Prostate gland (tissue), 2 donors: ENCODE measurements around the gene UBE2O. TPM values are rescaled to one million over a fixed set of nuclear protein-coding genes. Genes with fewer than 3 reads are reported as not detected.

ENCODE experiments used
- DNase-seq: peaks from one replicate; pipeline ENCODE4 v3.0.0-alpha.2; 2019; ENCODE audit warnings: low spot score
- H3K27ac ChIP-seq, 2 donors: fragments of 200-600 bp; sonication (generic); 2 replicates each; pipeline ENCODE4 v1.5.1; 2017 to 2019
- H3K27me3 ChIP-seq: fragments of 200-600 bp; sonication (generic); replicated peaks from 2 replicates; pipeline ENCODE4 v1.5.1; 2019; ENCODE audit not compliant: insufficient read depth
- H3K36me3 ChIP-seq, 2 donors: fragments of 200-600 bp; sonication (generic); 1 replicate in 1 of 2; 2 replicates in 1 of 2; pipeline versions ENCODE4 v1.5.1 to v1.8.1; 2017 to 2019
- H3K4me1 ChIP-seq: fragments of 200-600 bp; sonication (generic); replicated peaks from 2 replicates; pipeline ENCODE4 v1.5.1; 2019
- H3K4me3 ChIP-seq, 2 donors: fragments of 200-600 bp; sonication (generic); 2 replicates each; pipeline ENCODE4 v1.5.1; 2017 to 2019
- H3K9me3 ChIP-seq: fragments of 200-600 bp; sonication (generic); 2 replicates; pipeline ENCODE4 v1.5.1; 2017
- POLR2A ChIP-seq: fragments of 450-650 bp; IDR thresholded peaks from one replicate; pipeline ENCODE4 v1.6.1; 2016; ENCODE audit warnings: antibody characterized with exemption, mild to moderate bottlenecking
- POLR2AphosphoS5 ChIP-seq: sonication (generic); formaldehyde crosslinking; IDR thresholded peaks from one replicate; pipeline ENCODE4 v1.6.1; 2017; ENCODE audit warnings: antibody characterized with exemption
- WGBS: methylation state at CpG from one replicate; pipeline ENCODE4 v1.1.5; 2018; 5-methylcytosine and 5-hydroxymethylcytosine counted together
- intact Hi-C: fragments of 100-400 bp; cut with DNase I; formaldehyde crosslinking; loops from one replicate; pipeline ENCODE4 v1.14.2; 2022
- total RNA-seq, 2 donors: library from RNA; depleted of rRNA; stranded (reverse); fragments of >200 nt; gene quantifications; one replicate each; pipeline ENCODE4 v1.1.0, GENCODE V29; 2016
- TF ChIP-seq, protein P1 (sequence below), 4 experiments: fragments of 200-600 bp in 2 of 4; fragments of 450-650 bp in 2 of 4; sonication (generic) in 2 of 4; IDR thresholded peaks; 1 replicate in 3 of 4; 2 replicates in 1 of 4; pipeline ENCODE4 v1.5.1; 2016 to 2019; ENCODE audit warnings: antibody characterized with exemption in 4 of 4, mild to moderate bottlenecking in 2 of 4, moderate library complexity in 2 of 4

The UBE2O gene
- total RNA-seq, 2 donors from 2014 or later: 19.9 to 39.8 TPM

- DNase-seq: no peak
- H3K4me1 ChIP-seq: no peaks in the 10 kb centered on the region
- H3K36me3 ChIP-seq: no peaks in the 10 kb centered on the region
- H3K4me3 ChIP-seq: no peak overlapping the region
- TF ChIP-seq POLR2AphosphoS5: no peak
- TF ChIP-seq POLR2A: no peak
- TF ChIP-seq, protein P1, sequence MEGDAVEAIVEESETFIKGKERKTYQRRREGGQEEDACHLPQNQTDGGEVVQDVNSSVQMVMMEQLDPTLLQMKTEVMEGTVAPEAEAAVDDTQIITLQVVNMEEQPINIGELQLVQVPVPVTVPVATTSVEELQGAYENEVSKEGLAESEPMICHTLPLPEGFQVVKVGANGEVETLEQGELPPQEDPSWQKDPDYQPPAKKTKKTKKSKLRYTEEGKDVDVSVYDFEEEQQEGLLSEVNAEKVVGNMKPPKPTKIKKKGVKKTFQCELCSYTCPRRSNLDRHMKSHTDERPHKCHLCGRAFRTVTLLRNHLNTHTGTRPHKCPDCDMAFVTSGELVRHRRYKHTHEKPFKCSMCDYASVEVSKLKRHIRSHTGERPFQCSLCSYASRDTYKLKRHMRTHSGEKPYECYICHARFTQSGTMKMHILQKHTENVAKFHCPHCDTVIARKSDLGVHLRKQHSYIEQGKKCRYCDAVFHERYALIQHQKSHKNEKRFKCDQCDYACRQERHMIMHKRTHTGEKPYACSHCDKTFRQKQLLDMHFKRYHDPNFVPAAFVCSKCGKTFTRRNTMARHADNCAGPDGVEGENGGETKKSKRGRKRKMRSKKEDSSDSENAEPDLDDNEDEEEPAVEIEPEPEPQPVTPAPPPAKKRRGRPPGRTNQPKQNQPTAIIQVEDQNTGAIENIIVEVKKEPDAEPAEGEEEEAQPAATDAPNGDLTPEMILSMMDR (IDR thresholded peaks at IDR 0.05): no peak
- no peaks in the 10 kb centered on the region for H3K9me3 ChIP-seq
- intact Hi-C loops: no loop called here
- H3K27me3 ChIP-seq: no peaks in the 10 kb centered on the region
- H3K27ac ChIP-seq: no peak overlapping the region
- 98% methylated on average over 6 of the region's 6 CpGs for WGBS
These were observed 30.1 kb downstream of the UBE2O start for GRCh38 chr17:76422860-76423259.

DNA sequence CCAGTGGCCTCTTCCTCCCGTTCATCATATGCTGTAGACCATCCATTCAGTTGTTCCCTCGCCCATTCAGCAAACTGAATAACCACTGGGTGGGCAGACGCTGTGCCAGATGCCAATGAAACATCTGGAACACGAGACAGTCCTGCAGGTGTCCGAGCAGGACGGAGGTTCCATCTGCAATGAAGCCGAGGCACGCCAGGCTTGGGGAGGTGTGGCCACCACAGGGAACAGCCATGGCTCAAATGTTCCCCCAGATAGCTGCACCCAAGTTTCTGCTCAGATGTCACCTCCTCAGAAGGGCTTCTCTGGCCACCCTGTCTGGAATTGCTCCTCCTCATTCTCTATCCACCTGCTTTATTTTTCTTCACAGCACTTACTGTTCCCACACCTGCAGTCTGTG is 30.5 kb downstream of the UBE2O start:
- Histone ChIP-seq H3K27ac (no peak overlapping the region), H3K9me3 (no peaks in the 10 kb centered on the region), H3K27me3 (no peaks in the 10 kb centered on the region), H3K4me3 (no peak overlapping the region), H3K4me1 (no peaks in the 10 kb centered on the region), H3K36me3 (no peaks in the 10 kb centered on the region)
- intact Hi-C loops: no loop called here
- DNase-seq: no peak
- WGBS: 96% methylated on average over 8 of the region's 8 CpGs
- TF ChIP-seq POLR2A (no peak), POLR2AphosphoS5 (no peak)
- TF ChIP-seq, protein P1 (IDR thresholded peaks at IDR 0.05): no peak

- Histone ChIP-seq H3K27me3 (no peaks in the 10 kb centered on the region), H3K4me3 (no peak overlapping the region), H3K9me3 (no peaks in the 10 kb centered on the region), H3K27ac (no peak overlapping the region), H3K36me3 (no peaks in the 10 kb centered on the region), H3K4me1 (no peaks in the 10 kb centered on the region)
- TF ChIP-seq, protein P1 (IDR thresholded peaks at IDR 0.05): no peak
- no peak for TF ChIP-seq POLR2A
- TF ChIP-seq POLR2AphosphoS5: no peak
- 65% methylated on average over 7 of the region's 7 CpGs for WGBS
- intact Hi-C loops: no loop called here
- DNase-seq: no peak
These were observed 31.9 kb downstream of the UBE2O start for GRCh38 chr17:76421044-76421407.

- intact Hi-C loops: no loop called here
- no peak overlapping the region for H3K27ac ChIP-seq
- TF ChIP-seq POLR2AphosphoS5 (no peak), POLR2A (no peak)
- TF ChIP-seq, protein P1 (IDR thresholded peaks at IDR 0.05): no peak
These were observed 32.5 kb downstream of the UBE2O start for GRCh38 chr17:76420356-76421043.

GRCh38 chr17:76419576-76420260 is 33.2 kb downstream of the UBE2O start:
- intact Hi-C loops: no loop called here
- DNase-seq: no peak
- no peak overlapping the region for H3K27ac ChIP-seq
- WGBS: 76% methylated on average over 17 of the region's 17 CpGs
- H3K36me3 ChIP-seq: no peaks in the 10 kb centered on the region
- H3K4me1 ChIP-seq: no peaks in the 10 kb centered on the region
- no peaks in the 10 kb centered on the region for H3K9me3 ChIP-seq
- TF ChIP-seq POLR2A (no peak), POLR2AphosphoS5 (no peak)
- TF ChIP-seq, protein P1 (IDR thresholded peaks at IDR 0.05): no peak
- H3K4me3 ChIP-seq: no peak overlapping the region
- no peaks in the 10 kb centered on the region for H3K27me3 ChIP-seq

More at GRCh38 chr17:76420356-76421043, 32.5 kb downstream of the UBE2O start:
- WGBS: 66% methylated on average over 10 of the region's 10 CpGs
- Histone ChIP-seq H3K4me3 (no peak overlapping the region), H3K36me3 (no peaks in the 10 kb centered on the region), H3K4me1 (no peaks in the 10 kb centered on the region), H3K27me3 (no peaks in the 10 kb centered on the region), H3K9me3 (no peaks in the 10 kb centered on the region)
- DNase-seq: no peak
